8988T (cell line): ENCODE data around the gene ASPHD1.

Source experiments
- DNase-seq: peaks from one replicate; pipeline ENCODE4 v3.0.0; 2011

The ASPHD1 gene

DNA sequence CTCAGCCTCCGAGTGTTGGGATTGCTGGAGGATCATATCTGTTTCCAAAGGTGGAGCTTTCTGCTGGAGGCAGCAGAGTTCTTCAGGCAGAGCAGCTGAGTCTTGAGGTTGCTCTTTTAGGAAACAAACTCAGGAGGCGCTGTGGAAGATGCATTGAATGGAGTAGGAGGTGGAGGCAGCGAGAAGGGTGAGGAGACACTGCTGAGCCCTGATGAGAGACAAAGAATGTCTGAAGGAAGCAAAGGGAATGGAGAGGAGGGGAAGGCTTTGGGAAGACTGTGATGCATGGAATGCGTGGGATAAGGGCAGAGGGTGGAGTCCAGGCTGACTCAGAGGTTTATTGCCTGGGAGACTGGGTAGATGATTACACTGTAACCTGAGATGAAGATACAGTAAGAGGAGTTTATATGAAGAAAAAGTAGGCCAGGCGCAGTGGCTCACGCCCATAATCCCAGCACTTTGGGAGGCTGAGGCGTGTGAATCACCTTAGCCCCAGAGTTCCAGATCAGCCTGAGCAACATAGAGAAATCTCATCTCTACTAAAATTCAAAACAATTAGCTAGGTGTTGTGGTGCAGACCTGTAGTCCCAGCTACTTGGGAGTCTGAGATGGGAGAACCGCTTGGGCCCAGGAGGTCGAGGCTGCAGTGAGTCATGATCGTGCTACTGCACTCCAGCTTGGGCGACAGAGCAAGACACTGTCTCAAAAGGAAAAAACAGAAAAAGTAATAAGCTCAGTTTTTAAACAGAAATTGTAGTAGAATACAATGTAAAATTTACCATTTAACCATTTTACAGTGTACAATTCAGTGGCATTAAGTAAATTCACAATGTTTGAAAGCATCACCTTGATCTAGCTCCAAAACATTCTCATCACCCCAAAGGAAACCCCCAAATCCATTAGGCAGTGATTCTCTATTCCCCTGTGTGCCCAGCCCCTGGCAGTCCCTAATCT lies 43.8 kb downstream of the ASPHD1 start:
- no peak for DNase-seq

DNA sequence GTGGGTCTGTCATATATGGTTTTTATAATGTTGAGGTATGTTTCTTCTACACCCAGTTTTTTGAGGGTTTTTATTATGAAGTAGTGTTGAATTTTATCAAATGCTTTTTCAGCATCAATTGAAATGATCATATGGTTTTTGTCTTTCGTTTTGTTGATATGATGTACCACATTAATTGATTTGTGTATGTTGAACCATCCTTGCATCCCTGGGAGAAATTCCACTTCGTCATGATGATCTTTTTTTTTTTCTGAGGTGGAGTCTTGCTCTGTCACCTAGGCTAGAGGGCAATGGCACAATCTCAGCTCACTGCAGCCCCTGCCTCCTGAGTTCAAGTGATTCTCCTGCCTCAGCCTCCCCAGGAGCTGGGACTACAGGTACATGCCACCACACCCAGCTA lies 47.6 kb downstream of the ASPHD1 start:
- no peak for DNase-seq

DNA sequence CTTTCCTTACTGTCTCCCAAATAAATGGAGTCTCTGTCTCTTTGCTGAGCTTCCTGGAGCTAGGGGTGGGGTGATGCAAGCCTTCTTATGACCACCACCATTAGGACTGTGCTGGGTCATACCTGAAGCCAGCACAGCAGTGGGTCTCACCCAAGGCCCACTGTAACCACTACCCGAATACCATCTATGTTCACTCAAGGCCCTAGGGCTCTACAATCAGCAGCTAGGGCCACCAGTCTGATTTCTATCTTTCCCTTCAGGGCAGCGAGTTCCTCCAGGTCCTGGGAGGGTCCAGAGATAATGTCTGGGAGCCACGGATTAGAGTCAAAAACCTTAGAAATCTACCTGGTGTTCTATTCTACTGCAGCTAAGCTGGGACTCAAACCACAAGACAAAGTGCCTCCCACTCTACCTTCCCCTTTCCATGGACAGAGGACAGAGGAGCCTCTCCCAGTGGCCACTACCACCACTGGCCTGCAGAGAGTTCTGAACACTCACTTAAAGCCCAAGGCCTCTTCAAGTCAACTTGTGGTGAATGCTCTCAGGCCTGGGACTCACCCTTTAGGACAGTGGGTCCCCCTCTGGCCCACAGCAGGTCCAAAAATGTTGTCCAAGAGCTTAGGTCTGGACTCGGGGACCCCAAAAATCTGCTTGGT lies 50.6 kb downstream of the ASPHD1 start:
- DNase-seq, result no peak

DNA sequence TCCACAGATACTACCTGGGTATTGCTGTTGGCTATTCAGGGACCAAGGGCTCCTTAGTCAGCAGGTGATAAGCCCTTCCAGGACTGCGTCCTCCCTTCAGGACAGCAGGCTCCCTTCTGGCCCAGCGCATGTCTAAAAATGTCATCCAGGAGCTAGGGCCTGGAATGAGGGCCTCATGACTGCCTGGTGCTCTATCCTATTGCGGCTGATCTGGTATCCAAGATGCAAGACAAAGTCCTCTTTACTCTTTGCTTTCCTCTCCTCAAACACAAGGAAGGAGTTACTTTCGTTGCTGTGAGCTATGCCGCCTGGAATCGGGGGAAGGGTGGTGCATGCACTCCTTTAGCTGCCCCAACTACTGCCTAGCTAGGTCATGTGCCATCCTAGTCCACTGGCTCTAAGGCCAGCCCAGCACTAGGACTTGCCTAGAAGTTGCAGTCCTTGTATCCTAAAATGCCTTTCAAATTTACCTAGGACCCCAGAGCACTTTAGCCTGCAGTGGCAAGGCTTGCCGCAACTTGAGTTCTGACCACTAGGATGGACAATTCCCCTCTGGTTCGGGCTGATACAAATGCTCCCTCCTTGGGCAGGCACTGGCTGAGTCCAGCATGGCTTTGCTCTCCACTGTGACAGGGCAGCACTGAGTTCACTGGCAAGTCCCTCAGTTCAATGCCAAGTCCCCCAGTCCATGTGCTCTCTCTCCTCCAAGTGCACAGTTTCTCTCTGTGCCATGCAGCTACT lies 51.5 kb downstream of the ASPHD1 start:
- DNase-seq, result no peak
